Sigmoid colon (tissue), 7 donors: ENCODE data around the gene SHKBP1. TPM values are rescaled to one million over a fixed set of nuclear protein-coding genes. Genes with fewer than 3 reads are reported as not detected.

Experiments used
- DNase-seq: peaks from one replicate; pipeline ENCODE4 v3.0.0-alpha.2; 2019
- H3K27ac ChIP-seq, 4 donors: fragments of 200-600 bp; sonication (generic); one replicate each; pipeline ENCODE4 v1.5.1; 2016 to 2019; ENCODE audit warnings: mild to moderate bottlenecking in 1 of 4
- H3K27me3 ChIP-seq, 3 donors: fragments of 200-600 bp; sonication (generic); one replicate each; pipeline ENCODE4 v1.5.1; 2019; ENCODE audit warnings: mild to moderate bottlenecking in 1 of 3
- H3K36me3 ChIP-seq, 4 donors: fragments of 200-600 bp; sonication (generic); one replicate each; pipeline ENCODE4 v1.5.1; 2016 to 2019
- H3K4me1 ChIP-seq, 4 donors: fragments of 200-600 bp; sonication (generic); one replicate each; pipeline ENCODE4 v1.5.1; 2017 to 2019
- H3K4me3 ChIP-seq, 4 donors: fragments of 200-600 bp; sonication (generic); one replicate each; pipeline ENCODE4 v1.5.1; 2017 to 2019; ENCODE audit warnings: mild to moderate bottlenecking in 2 of 4, moderate library complexity in 1 of 4
- H3K9me3 ChIP-seq, 4 donors: fragments of 200-600 bp in 3 of 4; sonication (generic) in 3 of 4; one replicate each; pipeline versions ENCODE4 v1.5.1 to v1.6.1; 2013 to 2019
- EP300 ChIP-seq, 4 donors: sonication (generic); formaldehyde crosslinking; IDR thresholded peaks; one replicate each; pipeline ENCODE4 v1.6.1; 2017; ENCODE audit warnings: antibody characterized with exemption in 4 of 4
- POLR2A ChIP-seq, 2 donors: fragments of 450-650 bp; IDR thresholded peaks; one replicate each; pipeline ENCODE4 v1.6.1; 2016; ENCODE audit warnings: antibody characterized with exemption in 2 of 2, mild to moderate bottlenecking in 2 of 2, moderate library complexity in 2 of 2
- POLR2AphosphoS5 ChIP-seq, 4 donors: sonication (generic); formaldehyde crosslinking; IDR thresholded peaks; one replicate each; pipeline ENCODE4 v1.6.1; 2017; ENCODE audit warnings: antibody characterized with exemption in 4 of 4
- WGBS, 2 donors: extraction: QIAGEN DNeasy Blood & Tissue Kit; methylation state at CpG; one replicate each; pipeline ENCODE4 v1.1.7; 2013; 5-methylcytosine and 5-hydroxymethylcytosine counted together
- intact Hi-C: fragments of 100-400 bp; cut with DNase I; formaldehyde crosslinking; loops from one replicate; pipeline ENCODE4 v1.15.1; 2023
- polyA plus RNA-seq, 3 donors: library from polyadenylated mRNA; stranded (reverse); fragments of 200-250 nt; gene quantifications; one replicate each; pipeline ENCODE4 v1.2.3, GENCODE V29; 2013
- total RNA-seq, 4 donors: library from RNA; depleted of rRNA; stranded (reverse); fragments of >200 nt; gene quantifications; one replicate each; pipeline ENCODE4 v1.1.0, GENCODE V29; 2016
- TF ChIP-seq, protein P1 (sequence below), 4 experiments: fragments of 450-650 bp in 3 of 4; fragments of 200-600 bp in 1 of 4; IDR thresholded peaks; one replicate each; pipeline ENCODE4 v1.5.1; 2016 to 2019; ENCODE audit warnings: antibody characterized with exemption in 4 of 4, mild to moderate bottlenecking in 3 of 4, moderate library complexity in 2 of 4
- donor health status: healthy with polysubstance abuse.
- donor health status: Bipolar disorder and iron deficiency.
- donor health status: healthy.

Gene SHKBP1
- total and polyA plus RNA-seq, 7 donors: 15.9 to 81.0 (median 36.3) TPM

DNA sequence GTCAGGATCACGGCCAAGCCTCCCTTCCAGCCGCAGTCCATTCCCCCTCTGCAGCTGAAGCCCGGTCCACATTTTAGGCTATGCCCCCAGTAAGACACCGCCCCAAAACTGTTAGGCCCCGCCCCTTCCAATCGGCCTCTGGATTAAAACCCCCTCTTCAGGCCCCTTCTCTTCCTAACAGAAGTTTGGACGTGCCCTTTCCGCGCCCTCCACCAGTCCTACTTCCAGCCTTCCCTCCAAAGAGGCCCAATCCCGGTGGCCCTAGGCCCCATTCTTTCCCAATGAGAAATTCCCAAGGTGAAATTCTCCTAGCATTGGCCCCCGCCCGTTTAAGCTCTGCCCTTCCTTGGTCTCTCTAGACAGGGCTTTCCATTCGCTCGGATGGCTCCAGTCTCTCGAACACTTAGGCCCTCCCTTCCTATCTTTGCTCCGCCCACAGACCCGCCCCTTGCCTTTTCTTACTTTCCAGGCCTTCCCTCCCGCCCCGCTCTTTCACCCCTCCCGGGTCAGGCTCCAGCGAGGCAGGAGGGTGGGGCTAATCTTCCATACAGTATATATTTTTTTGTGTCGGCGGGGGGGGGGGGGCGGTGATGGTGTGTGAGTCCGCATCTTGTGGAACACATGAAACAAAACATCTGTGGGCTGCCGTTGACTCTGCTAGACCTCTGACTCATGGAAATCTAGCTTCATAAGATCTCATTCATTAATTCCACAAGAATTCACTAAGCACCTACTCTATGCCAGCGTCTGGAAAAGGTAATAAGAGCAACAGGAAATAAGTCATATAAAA lies 38.1 kb downstream of the SHKBP1 start:
- Histone ChIP-seq H3K36me3 (peaks cover 0 to 13% (median 2%) of the 10 kb centered on the region in 4 donors), H3K27me3 (peaks cover 7 to 41% (median 28%) of the 10 kb centered on the region in 3 donors), H3K4me3 (peak overlapping the region; percentile 45 to 54 (median 52)), H3K9me3 (no peaks in the 10 kb centered on the region), H3K4me1 (peaks cover 0 to 38% (median 26%) of the 10 kb centered on the region in 4 donors), H3K27ac (peak overlapping the region; percentile 72 to 93 (median 80))
- TF ChIP-seq POLR2AphosphoS5 (IDR thresholded peaks at IDR 0.05) (no peak), EP300 (IDR thresholded peaks at IDR 0.05) (no peak), POLR2A (IDR thresholded peaks at IDR 0.05) (no peak)
- TF ChIP-seq, protein P1, sequence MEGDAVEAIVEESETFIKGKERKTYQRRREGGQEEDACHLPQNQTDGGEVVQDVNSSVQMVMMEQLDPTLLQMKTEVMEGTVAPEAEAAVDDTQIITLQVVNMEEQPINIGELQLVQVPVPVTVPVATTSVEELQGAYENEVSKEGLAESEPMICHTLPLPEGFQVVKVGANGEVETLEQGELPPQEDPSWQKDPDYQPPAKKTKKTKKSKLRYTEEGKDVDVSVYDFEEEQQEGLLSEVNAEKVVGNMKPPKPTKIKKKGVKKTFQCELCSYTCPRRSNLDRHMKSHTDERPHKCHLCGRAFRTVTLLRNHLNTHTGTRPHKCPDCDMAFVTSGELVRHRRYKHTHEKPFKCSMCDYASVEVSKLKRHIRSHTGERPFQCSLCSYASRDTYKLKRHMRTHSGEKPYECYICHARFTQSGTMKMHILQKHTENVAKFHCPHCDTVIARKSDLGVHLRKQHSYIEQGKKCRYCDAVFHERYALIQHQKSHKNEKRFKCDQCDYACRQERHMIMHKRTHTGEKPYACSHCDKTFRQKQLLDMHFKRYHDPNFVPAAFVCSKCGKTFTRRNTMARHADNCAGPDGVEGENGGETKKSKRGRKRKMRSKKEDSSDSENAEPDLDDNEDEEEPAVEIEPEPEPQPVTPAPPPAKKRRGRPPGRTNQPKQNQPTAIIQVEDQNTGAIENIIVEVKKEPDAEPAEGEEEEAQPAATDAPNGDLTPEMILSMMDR (IDR thresholded peaks at IDR 0.05): no peak
- DNase-seq: peak; percentile 95
- intact Hi-C loops: no loop called here
- 7 to 18% methylated on average over 27 of the region's 27 CpGs for WGBS, 2 donors

DNA sequence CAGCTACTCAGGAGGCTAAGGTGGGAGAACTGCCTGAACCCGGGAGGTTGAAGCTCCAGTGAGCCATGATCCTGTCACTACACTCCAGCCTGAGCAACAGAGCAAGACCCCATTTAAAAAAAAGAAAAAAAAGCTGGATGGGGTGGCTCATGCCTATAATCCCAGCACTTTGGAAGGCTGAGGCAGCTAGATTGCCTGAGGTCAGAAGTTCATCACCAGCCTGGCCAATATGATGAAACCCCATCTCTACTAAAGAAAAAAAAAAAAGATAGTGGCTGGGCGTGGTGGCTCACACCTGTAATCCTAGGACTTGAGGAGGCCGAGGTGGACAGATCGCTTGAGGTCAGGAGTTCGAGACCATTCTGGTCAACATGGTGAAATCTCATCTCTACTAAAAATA lies 39.5 kb downstream of the SHKBP1 start:
- peak overlapping the region in 1 of 4 donors; percentile 83 for H3K27ac ChIP-seq
- peaks cover 0 to 26% (median 2%) of the 10 kb centered on the region in 4 donors for H3K36me3 ChIP-seq
- H3K4me3 ChIP-seq: no peak overlapping the region
- DNase-seq: no peak
- peaks cover 0 to 27% (median 17%) of the 10 kb centered on the region in 4 donors for H3K4me1 ChIP-seq
- TF ChIP-seq EP300 (IDR thresholded peaks at IDR 0.05): no peak
- no peak for TF ChIP-seq POLR2AphosphoS5 (IDR thresholded peaks at IDR 0.05)
- peaks cover 7 to 36% (median 21%) of the 10 kb centered on the region in 3 donors for H3K27me3 ChIP-seq
- intact Hi-C loops: no loop called here
- WGBS, 2 donors: 71 to 92% methylated on average over 5 of the region's 5 CpGs
- H3K9me3 ChIP-seq: no peaks in the 10 kb centered on the region

DNA sequence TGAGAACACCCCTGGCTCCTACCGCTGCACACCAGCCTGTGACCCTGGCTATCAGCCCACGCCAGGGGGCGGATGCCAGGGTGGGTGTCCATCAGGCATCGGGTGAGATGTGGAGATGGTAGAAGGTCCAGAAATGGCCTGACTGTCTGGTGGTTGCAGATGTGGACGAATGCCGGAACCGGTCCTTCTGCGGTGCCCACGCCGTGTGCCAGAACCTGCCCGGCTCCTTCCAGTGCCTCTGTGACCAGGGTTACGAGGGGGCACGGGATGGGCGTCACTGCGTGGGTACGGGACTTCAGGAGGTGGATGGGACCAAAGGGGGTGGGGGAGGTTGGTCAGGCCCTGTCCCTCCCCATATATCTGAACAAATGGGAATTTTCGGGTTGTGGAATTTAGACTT lies 40.3 kb downstream of the SHKBP1 start:
- H3K27ac ChIP-seq: no peak overlapping the region
- peaks cover 7 to 36% (median 21%) of the 10 kb centered on the region in 3 donors for H3K27me3 ChIP-seq
- TF ChIP-seq EP300 (IDR thresholded peaks at IDR 0.05) (no peak), POLR2A (IDR thresholded peaks at IDR 0.05) (no peak), POLR2AphosphoS5 (IDR thresholded peaks at IDR 0.05) (no peak)
- TF ChIP-seq, protein P1 (IDR thresholded peaks at IDR 0.05): no peak
- no peak overlapping the region for H3K4me3 ChIP-seq
- intact Hi-C loops: no loop called here
- H3K36me3 ChIP-seq: peaks cover 0 to 33% (median 2%) of the 10 kb centered on the region in 4 donors
- 95 to 98% methylated on average over 17 of the region's 17 CpGs for WGBS, 2 donors
- H3K9me3 ChIP-seq: no peaks in the 10 kb centered on the region
- no peak for DNase-seq
- peaks cover 0 to 27% (median 17%) of the 10 kb centered on the region in 4 donors for H3K4me1 ChIP-seq

DNA sequence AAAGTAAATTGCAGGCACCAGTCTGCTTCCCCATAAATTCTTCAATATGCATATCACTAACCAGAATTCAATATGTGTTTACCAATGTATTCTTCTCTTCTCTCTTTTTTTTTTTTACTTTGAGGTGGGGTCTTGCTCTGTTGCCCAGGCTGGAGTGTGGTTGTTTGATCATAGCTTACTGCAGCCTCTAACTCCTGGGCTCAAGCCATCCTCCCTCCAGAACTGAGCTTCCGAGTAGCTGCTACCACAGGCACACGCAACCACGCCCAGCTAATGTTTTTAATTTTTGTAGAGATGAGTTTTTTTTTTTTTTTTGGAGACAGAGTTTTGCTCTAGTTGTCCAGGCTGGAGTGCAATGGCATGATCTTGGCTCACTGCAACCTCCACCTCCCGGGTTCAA lies 41.3 kb downstream of the SHKBP1 start:
- no peak overlapping the region for H3K4me3 ChIP-seq
- DNase-seq: no peak
- peaks cover 0 to 27% (median 17%) of the 10 kb centered on the region in 4 donors for H3K4me1 ChIP-seq
- H3K36me3 ChIP-seq: peaks cover 0 to 40% (median 2%) of the 10 kb centered on the region in 4 donors
- 92 to 93% methylated on average over 4 of the region's 4 CpGs for WGBS, 2 donors
- peaks cover 7 to 30% (median 20%) of the 10 kb centered on the region in 3 donors for H3K27me3 ChIP-seq
- no peak overlapping the region for H3K27ac ChIP-seq
- no peak for TF ChIP-seq EP300 (IDR thresholded peaks at IDR 0.05)
- no peak for TF ChIP-seq POLR2A (IDR thresholded peaks at IDR 0.05)
- no peak for TF ChIP-seq POLR2AphosphoS5 (IDR thresholded peaks at IDR 0.05)
- TF ChIP-seq, protein P1 (IDR thresholded peaks at IDR 0.05): no peak
- no peaks in the 10 kb centered on the region for H3K9me3 ChIP-seq
- intact Hi-C loops: no loop called here

DNA sequence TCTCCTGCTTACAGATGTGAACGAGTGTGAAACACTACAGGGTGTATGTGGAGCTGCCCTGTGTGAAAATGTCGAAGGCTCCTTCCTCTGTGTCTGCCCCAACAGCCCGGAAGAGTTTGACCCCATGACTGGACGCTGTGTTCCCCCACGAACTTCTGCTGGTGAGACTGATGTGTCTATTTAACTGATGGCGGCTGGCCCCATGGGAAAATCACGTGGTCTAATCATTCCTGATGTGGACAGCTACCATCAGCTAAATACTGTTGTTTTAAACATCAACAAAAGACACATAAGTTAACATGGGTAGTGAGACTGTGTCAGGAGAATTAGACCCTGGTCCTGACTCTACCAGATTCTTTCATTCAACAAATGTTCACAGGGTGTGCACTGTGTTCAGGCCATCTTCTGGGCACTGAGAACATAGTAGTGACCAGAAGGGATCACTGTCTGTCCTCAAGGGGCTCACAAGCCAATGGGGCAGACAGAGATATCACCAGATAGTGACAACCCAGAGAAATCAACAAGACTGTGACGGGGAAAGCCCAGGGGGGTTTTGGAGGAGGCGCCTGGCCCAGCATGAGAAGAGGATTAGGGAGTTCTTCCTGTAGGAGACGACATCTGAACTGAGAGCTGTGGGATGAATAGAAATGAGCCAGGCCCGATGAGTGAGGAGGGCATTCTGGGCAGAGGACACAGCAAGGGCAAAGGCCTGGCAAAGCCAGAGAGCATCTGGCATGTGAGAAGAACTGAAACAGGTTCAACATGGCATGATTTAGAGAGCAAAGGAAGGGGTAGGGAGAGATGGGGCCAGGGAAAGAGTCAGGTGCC lies 42.9 kb downstream of the SHKBP1 start:
- no peak overlapping the region for H3K27ac ChIP-seq
- TF ChIP-seq, protein P1 (IDR thresholded peaks at IDR 0.05): no peak
- TF ChIP-seq POLR2AphosphoS5 (IDR thresholded peaks at IDR 0.05): no peak
- TF ChIP-seq EP300 (IDR thresholded peaks at IDR 0.05): no peak
- TF ChIP-seq POLR2A (IDR thresholded peaks at IDR 0.05): no peak

More for the DNA sequence above, 42.9 kb downstream of the SHKBP1 start:
- DNase-seq: no peak
- H3K4me1 ChIP-seq: peaks cover 0 to 15% (median 8%) of the 10 kb centered on the region in 4 donors
- H3K4me3 ChIP-seq: no peak overlapping the region
- H3K36me3 ChIP-seq: peaks cover 0 to 47% (median 2%) of the 10 kb centered on the region in 4 donors
- H3K27me3 ChIP-seq: peaks cover 0 to 15% (median 4%) of the 10 kb centered on the region in 3 donors
- H3K9me3 ChIP-seq: no peaks in the 10 kb centered on the region
- intact Hi-C loops: no loop called here
- WGBS, 2 donors: 80 to 81% methylated on average over 11 of the region's 11 CpGs
